GM19238 (cell line): ENCODE data around the gene NPHS2.

ENCODE experiments used
- DNase-seq: peaks from one replicate; pipeline ENCODE4 v3.0.0; 2011; ENCODE audit warnings: low spot score; ENCODE audit not compliant: insufficient read length

NPHS2 gene

GRCh38 chr1:179575497-179576314 lies at the start of gene NPHS2:
NPHS2 (minus strand) TSS chr1:179575948; CDS start chr1:179575864, 84 bp downstream.
- no peak for DNase-seq

GRCh38 chr1:179612361-179612760 lies 36.6 kb upstream of the NPHS2 start:
- DNase-seq, result no peak

- DNase-seq, result no peak
Measured at GRCh38 chr1:179601093-179601492, 25.3 kb upstream of the NPHS2 start.

GRCh38 chr1:179599623-179600249 lies 24.0 kb upstream of the NPHS2 start:
- DNase-seq, result no peak

GRCh38 chr1:179598631-179599030 lies 22.9 kb upstream of the NPHS2 start:
- DNase-seq, result no peak

GRCh38 chr1:179591592-179592580 lies 16.1 kb upstream of the NPHS2 start, which contains the start of gene TDRD5:
TDRD5 (plus strand) TSS chr1:179591832; CDS start chr1:179592616, 784 bp downstream.
- DNase-seq, result no peak

- no peak for DNase-seq
Measured at GRCh38 chr1:179591253-179591591, 15.5 kb upstream of the NPHS2 start.

GRCh38 chr1:179590671-179591070 lies 14.9 kb upstream of the NPHS2 start:
- no peak for DNase-seq

- DNase-seq, result no peak
Measured at GRCh38 chr1:179589509-179589908, 13.8 kb upstream of the NPHS2 start.

- DNase-seq, result no peak
Measured at GRCh38 chr1:179588425-179589024, 12.8 kb upstream of the NPHS2 start.

GRCh38 chr1:179587336-179587735 lies 11.6 kb upstream of the NPHS2 start:
- DNase-seq, result no peak

- no peak for DNase-seq
Measured at GRCh38 chr1:179586107-179586823, 10.5 kb upstream of the NPHS2 start.

- DNase-seq, result no peak
Measured at GRCh38 chr1:179583771-179584320, 8.1 kb upstream of the NPHS2 start.

GRCh38 chr1:179576509-179576908 lies 761 bp upstream of the NPHS2 start:
- DNase-seq, result no peak

- DNase-seq, result no peak
Measured at GRCh38 chr1:179558078-179558477, 17.7 kb downstream of the NPHS2 start.

GRCh38 chr1:179554427-179554826 lies 21.3 kb downstream of the NPHS2 start:
- no peak for DNase-seq

- DNase-seq, result no peak
Measured at GRCh38 chr1:179550746-179551682, 24.7 kb downstream of the NPHS2 start.

- no peak for DNase-seq
Measured at GRCh38 chr1:179549368-179549700, 26.4 kb downstream of the NPHS2 start.

- DNase-seq, result no peak
Measured at GRCh38 chr1:179548666-179549367, 26.9 kb downstream of the NPHS2 start.
